Vagina (tissue), 2 donors: ENCODE results near the gene DGKB. TPM values are rescaled to one million over a fixed set of nuclear protein-coding genes. Genes with fewer than 3 reads are reported as not detected.

Source experiments
- DNase-seq, 2 donors: peaks; one replicate each; pipeline ENCODE4 v3.0.0-alpha.2; 2017; ENCODE audit errors: extremely low spot score in 2 of 2
- H3K27ac ChIP-seq: fragments of 200-600 bp; sonication (generic); one replicate; pipeline ENCODE4 v1.5.1; 2019
- H3K27me3 ChIP-seq: fragments of 200-600 bp; sonication (generic); one replicate; pipeline ENCODE4 v1.5.1; 2019
- H3K36me3 ChIP-seq, 2 donors: fragments of 200-600 bp; sonication (generic); one replicate each; pipeline ENCODE4 v1.5.1; 2017 to 2019
- H3K4me1 ChIP-seq: fragments of 200-600 bp; sonication (generic); one replicate; pipeline ENCODE4 v1.5.1; 2019
- H3K4me3 ChIP-seq, 2 donors: fragments of 200-600 bp; sonication (generic); 1 replicate in 1 of 2; 2 replicates in 1 of 2; pipeline ENCODE4 v1.5.1; 2016 to 2019
- H3K9me3 ChIP-seq: fragments of 200-600 bp; sonication (generic); one replicate; pipeline ENCODE4 v1.5.1; 2019
- POLR2A ChIP-seq, 2 donors: fragments of 450-650 bp; IDR thresholded peaks; one replicate each; pipeline ENCODE4 v1.6.1; 2017; ENCODE audit warnings: antibody characterized with exemption in 2 of 2, mild to moderate bottlenecking in 2 of 2, moderate library complexity in 2 of 2
- POLR2AphosphoS5 ChIP-seq, 2 donors: sonication (generic); formaldehyde crosslinking; IDR thresholded peaks; one replicate each; pipeline ENCODE4 v1.9.0; 2017; ENCODE audit warnings: antibody characterized with exemption in 2 of 2, mild to moderate bottlenecking in 2 of 2, low read depth in 1 of 2; ENCODE audit not compliant: insufficient read depth in 1 of 2
- intact Hi-C: fragments of 100-400 bp; cut with DNase I; formaldehyde crosslinking; loops from one replicate; pipeline ENCODE4 v1.15.1; 2023
- total RNA-seq: library from RNA; depleted of rRNA; stranded (reverse); fragments of >200 nt; gene quantifications from one replicate; pipeline ENCODE4 v1.2.3, GENCODE V29; 2016
- TF ChIP-seq, protein P1 (sequence below), 3 experiments: fragments of 450-650 bp in 2 of 3; fragments of 200-600 bp in 1 of 3; sonication (generic) in 1 of 3; IDR thresholded peaks; one replicate each; pipeline ENCODE4 v1.5.1; 2017 to 2019; ENCODE audit warnings: antibody characterized with exemption in 3 of 3, mild to moderate bottlenecking in 2 of 3, moderate library complexity in 2 of 3

DGKB gene
- total RNA-seq, 1 donor from 2014 or later: 2.2 TPM

DNA sequence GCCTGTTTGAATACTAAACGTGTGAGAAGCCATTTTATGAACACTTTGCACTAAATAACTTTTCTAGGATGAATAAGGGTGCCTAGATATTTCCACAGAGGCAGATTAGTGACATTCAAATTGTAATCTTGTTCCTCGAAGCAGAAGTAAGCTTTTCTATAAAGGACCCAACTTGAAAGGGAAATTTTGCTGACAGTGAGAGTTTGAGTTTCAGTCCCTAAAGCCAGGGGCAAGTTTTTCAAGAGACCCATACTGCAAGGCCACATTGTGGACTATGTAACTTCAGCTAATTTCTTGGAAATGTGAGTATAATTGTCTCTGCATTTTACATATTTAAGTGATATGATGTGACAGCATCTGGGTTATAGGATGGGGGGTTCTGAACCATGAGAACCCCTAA, 525.8 kb downstream of the DGKB start:
- H3K4me1 ChIP-seq: no peaks in the 10 kb centered on the region
- H3K9me3 ChIP-seq: no peaks in the 10 kb centered on the region
- H3K4me3 ChIP-seq: no peak overlapping the region
- no peak for DNase-seq
- H3K27ac ChIP-seq: no peak overlapping the region
- H3K27me3 ChIP-seq: no peaks in the 10 kb centered on the region
- intact Hi-C loops: no loop called here
- TF ChIP-seq POLR2AphosphoS5 (IDR thresholded peaks at IDR 0.05; ENCODE audit: insufficient read depth in 1 of 2, low read depth in 1 of 2) (no peak), POLR2A (IDR thresholded peaks at IDR 0.05) (no peak)
- TF ChIP-seq, protein P1, sequence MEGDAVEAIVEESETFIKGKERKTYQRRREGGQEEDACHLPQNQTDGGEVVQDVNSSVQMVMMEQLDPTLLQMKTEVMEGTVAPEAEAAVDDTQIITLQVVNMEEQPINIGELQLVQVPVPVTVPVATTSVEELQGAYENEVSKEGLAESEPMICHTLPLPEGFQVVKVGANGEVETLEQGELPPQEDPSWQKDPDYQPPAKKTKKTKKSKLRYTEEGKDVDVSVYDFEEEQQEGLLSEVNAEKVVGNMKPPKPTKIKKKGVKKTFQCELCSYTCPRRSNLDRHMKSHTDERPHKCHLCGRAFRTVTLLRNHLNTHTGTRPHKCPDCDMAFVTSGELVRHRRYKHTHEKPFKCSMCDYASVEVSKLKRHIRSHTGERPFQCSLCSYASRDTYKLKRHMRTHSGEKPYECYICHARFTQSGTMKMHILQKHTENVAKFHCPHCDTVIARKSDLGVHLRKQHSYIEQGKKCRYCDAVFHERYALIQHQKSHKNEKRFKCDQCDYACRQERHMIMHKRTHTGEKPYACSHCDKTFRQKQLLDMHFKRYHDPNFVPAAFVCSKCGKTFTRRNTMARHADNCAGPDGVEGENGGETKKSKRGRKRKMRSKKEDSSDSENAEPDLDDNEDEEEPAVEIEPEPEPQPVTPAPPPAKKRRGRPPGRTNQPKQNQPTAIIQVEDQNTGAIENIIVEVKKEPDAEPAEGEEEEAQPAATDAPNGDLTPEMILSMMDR (IDR thresholded peaks at IDR 0.05): no peak
- no peaks in the 10 kb centered on the region for H3K36me3 ChIP-seq

- Histone ChIP-seq H3K4me1 (no peaks in the 10 kb centered on the region), H3K9me3 (no peaks in the 10 kb centered on the region), H3K27me3 (no peaks in the 10 kb centered on the region), H3K36me3 (no peaks in the 10 kb centered on the region), H3K27ac (no peak overlapping the region), H3K4me3 (no peak overlapping the region)
- no peak for DNase-seq
- no peak for TF ChIP-seq POLR2AphosphoS5 (IDR thresholded peaks at IDR 0.05; ENCODE audit: insufficient read depth in 1 of 2, low read depth in 1 of 2)
- TF ChIP-seq POLR2A (IDR thresholded peaks at IDR 0.05): no peak
- TF ChIP-seq, protein P1 (IDR thresholded peaks at IDR 0.05): no peak
- intact Hi-C loops: no loop called here
These were observed 526.6 kb downstream of the DGKB start for GRCh38 chr7:14375998-14376397.

GRCh38 chr7:14374336-14374735, 528.2 kb downstream of the DGKB start:
- no peaks in the 10 kb centered on the region for H3K36me3 ChIP-seq
- H3K4me1 ChIP-seq: no peaks in the 10 kb centered on the region
- H3K9me3 ChIP-seq: no peaks in the 10 kb centered on the region
- no peaks in the 10 kb centered on the region for H3K27me3 ChIP-seq
- TF ChIP-seq, protein P1 (IDR thresholded peaks at IDR 0.05): no peak
- TF ChIP-seq POLR2A (IDR thresholded peaks at IDR 0.05): no peak
- TF ChIP-seq POLR2AphosphoS5 (IDR thresholded peaks at IDR 0.05; ENCODE audit: insufficient read depth in 1 of 2, low read depth in 1 of 2): no peak
- no peak overlapping the region for H3K4me3 ChIP-seq
- intact Hi-C loops: no loop called here
- DNase-seq: no peak
- H3K27ac ChIP-seq: no peak overlapping the region

DNA sequence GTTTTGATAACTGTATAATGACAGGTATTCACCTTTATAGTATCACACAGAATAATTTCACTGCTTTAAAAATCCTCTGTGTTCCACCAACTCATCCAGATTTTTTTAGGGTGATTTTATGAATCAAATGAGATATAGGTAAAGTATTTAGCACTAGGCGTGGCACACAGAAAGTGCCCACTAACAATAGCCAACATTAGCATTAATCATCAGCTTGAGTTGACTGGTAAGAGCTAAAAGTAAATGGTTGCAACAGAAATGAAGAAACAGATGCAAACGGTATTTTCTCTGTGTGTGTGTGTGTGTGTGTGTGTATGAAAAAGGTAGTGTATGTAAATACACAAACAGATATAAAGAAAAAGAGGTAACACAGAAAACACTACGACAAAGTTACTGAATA, 534.3 kb downstream of the DGKB start:
- no peaks in the 10 kb centered on the region for H3K9me3 ChIP-seq
- H3K27ac ChIP-seq: no peak overlapping the region
- H3K4me1 ChIP-seq: no peaks in the 10 kb centered on the region
- H3K36me3 ChIP-seq: no peaks in the 10 kb centered on the region
- no peak overlapping the region for H3K4me3 ChIP-seq
- DNase-seq: no peak
- no peaks in the 10 kb centered on the region for H3K27me3 ChIP-seq
- intact Hi-C loops: no loop called here
- TF ChIP-seq POLR2AphosphoS5 (IDR thresholded peaks at IDR 0.05; ENCODE audit: insufficient read depth in 1 of 2, low read depth in 1 of 2) (no peak), POLR2A (IDR thresholded peaks at IDR 0.05) (no peak)
- TF ChIP-seq, protein P1 (IDR thresholded peaks at IDR 0.05): no peak

DNA sequence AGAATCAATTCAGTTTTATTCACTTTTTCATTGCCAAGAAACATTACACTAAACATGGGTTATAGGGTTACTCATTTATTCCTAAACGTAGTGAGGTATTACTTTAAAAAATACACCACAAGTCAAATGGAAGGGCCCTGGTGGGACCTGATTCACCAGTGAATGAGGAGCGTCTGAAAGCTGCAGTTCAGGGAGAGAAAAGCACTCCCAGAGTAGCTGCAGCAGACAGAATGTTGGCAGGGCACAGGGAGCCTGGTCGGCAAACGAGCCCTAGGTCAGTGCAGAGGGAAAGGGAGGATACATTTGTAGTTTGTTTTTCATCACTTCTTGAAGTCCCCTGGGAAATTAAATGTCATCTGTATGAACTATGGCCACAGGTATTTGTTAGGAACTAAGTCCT, 551.4 kb downstream of the DGKB start:
- H3K27ac ChIP-seq: no peak overlapping the region
- no peaks in the 10 kb centered on the region for H3K9me3 ChIP-seq
- H3K27me3 ChIP-seq: no peaks in the 10 kb centered on the region
- H3K36me3 ChIP-seq: no peaks in the 10 kb centered on the region
- TF ChIP-seq POLR2AphosphoS5 (IDR thresholded peaks at IDR 0.05; ENCODE audit: insufficient read depth in 1 of 2, low read depth in 1 of 2): no peak
- TF ChIP-seq, protein P1 (IDR thresholded peaks at IDR 0.05): no peak
- no peak for TF ChIP-seq POLR2A (IDR thresholded peaks at IDR 0.05)
- H3K4me3 ChIP-seq: no peak overlapping the region
- intact Hi-C loops: no loop called here
- H3K4me1 ChIP-seq: no peaks in the 10 kb centered on the region
- no peak for DNase-seq
